ENCODE results near the gene MBNL3.

Gene MBNL3

GRCh38 chrX:132401935-132402334 lies 86.9 kb downstream of the MBNL3 start:
- DNase-seq (ENCODE audit: low read depth in 2 of 2): no peak
- H3K4me3 ChIP-seq (replicated peaks in 1 of 2; ENCODE audit: low read depth in 2 of 2, low read length in 2 of 2): no peak overlapping the region
- TF ChIP-seq, protein P1, sequence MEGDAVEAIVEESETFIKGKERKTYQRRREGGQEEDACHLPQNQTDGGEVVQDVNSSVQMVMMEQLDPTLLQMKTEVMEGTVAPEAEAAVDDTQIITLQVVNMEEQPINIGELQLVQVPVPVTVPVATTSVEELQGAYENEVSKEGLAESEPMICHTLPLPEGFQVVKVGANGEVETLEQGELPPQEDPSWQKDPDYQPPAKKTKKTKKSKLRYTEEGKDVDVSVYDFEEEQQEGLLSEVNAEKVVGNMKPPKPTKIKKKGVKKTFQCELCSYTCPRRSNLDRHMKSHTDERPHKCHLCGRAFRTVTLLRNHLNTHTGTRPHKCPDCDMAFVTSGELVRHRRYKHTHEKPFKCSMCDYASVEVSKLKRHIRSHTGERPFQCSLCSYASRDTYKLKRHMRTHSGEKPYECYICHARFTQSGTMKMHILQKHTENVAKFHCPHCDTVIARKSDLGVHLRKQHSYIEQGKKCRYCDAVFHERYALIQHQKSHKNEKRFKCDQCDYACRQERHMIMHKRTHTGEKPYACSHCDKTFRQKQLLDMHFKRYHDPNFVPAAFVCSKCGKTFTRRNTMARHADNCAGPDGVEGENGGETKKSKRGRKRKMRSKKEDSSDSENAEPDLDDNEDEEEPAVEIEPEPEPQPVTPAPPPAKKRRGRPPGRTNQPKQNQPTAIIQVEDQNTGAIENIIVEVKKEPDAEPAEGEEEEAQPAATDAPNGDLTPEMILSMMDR (IDR thresholded peaks at IDR 0.05; ENCODE audit: low read depth, low read length): no peak

GRCh38 chrX:132400706-132401105 lies 88.1 kb downstream of the MBNL3 start:
- DNase-seq (ENCODE audit: low read depth in 2 of 2): no peak
- no peak overlapping the region for H3K4me3 ChIP-seq (replicated peaks in 1 of 2; ENCODE audit: low read depth in 2 of 2, low read length in 2 of 2)
- TF ChIP-seq, protein P1 (IDR thresholded peaks at IDR 0.05; ENCODE audit: low read depth, low read length): no peak

DNA sequence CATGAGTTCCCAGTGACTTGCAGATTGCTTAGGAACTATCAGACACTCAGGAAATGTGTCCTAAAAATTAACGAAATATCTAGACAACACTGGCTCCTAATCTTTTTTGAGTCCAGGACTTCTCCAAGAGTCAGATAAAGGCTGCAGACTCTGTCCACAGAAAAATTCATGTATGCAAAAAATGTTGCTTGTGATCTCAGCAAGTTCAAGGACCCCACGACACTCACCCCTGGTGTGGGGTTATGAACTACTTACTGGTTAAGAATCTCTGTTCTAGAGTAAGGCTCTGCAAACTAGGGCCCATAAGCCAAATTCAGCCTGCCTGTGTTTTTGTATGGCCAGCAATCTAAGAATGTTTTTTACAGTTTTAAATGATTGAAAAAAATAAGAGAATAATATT lies 93.2 kb downstream of the MBNL3 start:
- H3K4me3 ChIP-seq (replicated peaks in 1 of 2; ENCODE audit: low read depth in 2 of 2, low read length in 2 of 2): no peak overlapping the region
- DNase-seq (ENCODE audit: low read depth in 2 of 2): no peak
- TF ChIP-seq, protein P1 (IDR thresholded peaks at IDR 0.05; ENCODE audit: low read depth, low read length): no peak

DNA sequence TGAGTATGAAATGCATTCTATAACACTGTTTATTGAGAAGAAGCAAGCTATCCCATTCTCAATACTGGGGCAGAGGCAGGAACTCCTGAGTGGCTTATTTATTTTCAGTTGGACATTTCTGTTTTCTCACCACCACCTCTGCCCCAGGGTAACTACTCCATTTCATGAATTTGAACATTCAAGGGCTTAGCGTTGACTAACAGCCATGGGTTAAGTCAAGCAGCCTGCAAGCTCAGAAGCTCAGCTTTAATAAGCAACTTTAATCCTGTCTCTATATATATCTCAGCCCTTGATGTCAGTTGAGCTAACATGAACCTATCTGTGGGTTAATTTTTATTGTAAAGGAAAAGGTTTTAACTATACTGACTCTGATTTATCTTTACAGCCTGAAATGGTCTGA lies 93.8 kb downstream of the MBNL3 start:
- DNase-seq (ENCODE audit: low read depth in 2 of 2): no peak
- TF ChIP-seq, protein P1 (IDR thresholded peaks at IDR 0.05; ENCODE audit: low read depth, low read length): no peak

GRCh38 chrX:132394591-132394990 lies 94.2 kb downstream of the MBNL3 start:
- TF ChIP-seq, protein P1 (IDR thresholded peaks at IDR 0.05; ENCODE audit: low read depth, low read length): no peak
- H3K4me3 ChIP-seq (replicated peaks in 1 of 2; ENCODE audit: low read depth in 2 of 2, low read length in 2 of 2): no peak overlapping the region
- no peak for DNase-seq (ENCODE audit: low read depth in 2 of 2)

More for the DNA sequence above, 93.8 kb downstream of the MBNL3 start:
- H3K4me3 ChIP-seq (replicated peaks in 1 of 2; ENCODE audit: low read depth in 2 of 2, low read length in 2 of 2): no peak overlapping the region

DNA sequence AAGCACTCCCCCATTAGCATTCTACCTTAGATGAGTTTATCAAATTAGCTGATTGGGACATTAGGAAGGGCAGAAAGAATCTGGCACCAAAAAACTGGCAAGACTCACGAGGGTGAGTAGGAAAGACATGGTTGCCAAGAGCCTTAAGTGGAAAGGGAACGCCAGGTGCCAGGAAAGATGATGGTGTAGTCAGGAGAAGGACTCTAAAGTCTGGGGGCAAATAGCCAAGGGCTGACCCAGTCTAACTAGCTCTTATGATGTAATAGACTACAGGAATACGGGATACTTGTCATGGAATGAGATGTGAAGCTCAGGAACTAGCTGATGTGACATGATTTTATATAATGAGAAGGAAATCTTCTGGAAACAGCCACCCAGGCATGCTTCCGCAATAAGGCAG lies 94.8 kb downstream of the MBNL3 start:
- H3K4me3 ChIP-seq (replicated peaks in 1 of 2; ENCODE audit: low read depth in 2 of 2, low read length in 2 of 2): no peak overlapping the region
- peak in 1 of 2 donors; percentile 12 for DNase-seq (ENCODE audit: low read depth in 2 of 2)
- TF ChIP-seq, protein P1 (IDR thresholded peaks at IDR 0.05; ENCODE audit: low read depth, low read length): no peak

DNA sequence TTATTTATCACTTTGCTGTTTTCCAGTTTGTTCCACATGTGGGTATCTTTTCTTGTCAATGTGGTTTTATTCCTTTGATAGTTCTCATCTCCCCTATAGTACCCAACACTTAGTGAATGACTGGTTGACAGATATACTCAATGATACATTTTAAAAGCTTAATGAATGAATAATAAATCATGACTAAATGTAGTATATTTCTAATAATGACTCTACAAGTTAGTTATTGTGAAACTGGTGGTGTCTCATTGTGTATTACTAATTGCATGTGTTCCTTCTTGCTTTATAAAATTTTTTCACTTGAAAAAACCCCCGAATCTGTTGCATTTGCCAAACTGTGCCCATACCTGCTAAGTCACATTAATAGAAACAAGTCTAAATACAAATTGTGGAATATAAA lies 95.4 kb downstream of the MBNL3 start:
- TF ChIP-seq, protein P1 (IDR thresholded peaks at IDR 0.05; ENCODE audit: low read depth, low read length): no peak
- no peak overlapping the region for H3K4me3 ChIP-seq (replicated peaks in 1 of 2; ENCODE audit: low read depth in 2 of 2, low read length in 2 of 2)
- DNase-seq (ENCODE audit: low read depth in 2 of 2): no peak
